ENCODE data around the gene IFNB1.

Gene IFNB1

GRCh38 chr9:21077781-21078180 is at the start of gene IFNB1:
TSS of gene IFNB1 (minus strand) at chr9:21077942. CDS start at chr9:21077869, 73 bp downstream.
- Histone ChIP-seq H3K9me3 (peaks cover 4% of the 10 kb centered on the region; the same call in 1 of the 2 replicates), H3K4me2 (no peak within 1 kb of the TSS), H3K4me3 (no peak within 1 kb of the TSS), H3K9ac (no peak within 1 kb of the TSS), H4K20me1 (no peaks in the 10 kb centered on the region), H3K27me3 (no peaks in the 10 kb centered on the region), H3K4me1 (peaks cover 29% of the 10 kb centered on the region), H3K27ac (no peak within 1 kb of the TSS), H3K36me3 (no peaks in the 10 kb centered on the region)
- TF ChIP-seq Cebpa-rat (IDR thresholded peaks at IDR 0.05): no peak

GRCh38 chr9:21121595-21122251 is 44.0 kb upstream of the IFNB1 start:
- H4K20me1 ChIP-seq: no peaks in the 10 kb centered on the region
- no peak overlapping the region for H3K9ac ChIP-seq
- no peaks in the 10 kb centered on the region for H3K27me3 ChIP-seq
- peaks cover 8% of the 10 kb centered on the region; the same call in 1 of the 2 replicates for H3K4me1 ChIP-seq
- H3K36me3 ChIP-seq: no peaks in the 10 kb centered on the region
- no peak for TF ChIP-seq Cebpa-rat (IDR thresholded peaks at IDR 0.05)
- H3K4me2 ChIP-seq: no peak overlapping the region
- no peak overlapping the region for H3K4me3 ChIP-seq
- H3K27ac ChIP-seq: no peak overlapping the region
- H3K9me3 ChIP-seq: no peaks in the 10 kb centered on the region

GRCh38 chr9:21121079-21121478 is 43.3 kb upstream of the IFNB1 start:
- Histone ChIP-seq H3K4me2 (no peak overlapping the region), H3K36me3 (no peaks in the 10 kb centered on the region), H3K4me1 (peaks cover 8% of the 10 kb centered on the region; the same call in 1 of the 2 replicates), H3K9me3 (no peaks in the 10 kb centered on the region), H3K9ac (no peak overlapping the region), H3K27me3 (no peaks in the 10 kb centered on the region), H4K20me1 (no peaks in the 10 kb centered on the region), H3K4me3 (no peak overlapping the region), H3K27ac (no peak overlapping the region)
- no peak for TF ChIP-seq Cebpa-rat (IDR thresholded peaks at IDR 0.05)

GRCh38 chr9:21119093-21119770 is 41.5 kb upstream of the IFNB1 start:
- Histone ChIP-seq H3K4me2 (no peak overlapping the region; the same call in 1 of the 2 replicates), H3K9me3 (no peaks in the 10 kb centered on the region), H3K9ac (no peak overlapping the region), H4K20me1 (no peaks in the 10 kb centered on the region), H3K4me1 (peaks cover 8% of the 10 kb centered on the region; the same call in 1 of the 2 replicates), H3K4me3 (no peak overlapping the region), H3K27me3 (no peaks in the 10 kb centered on the region), H3K36me3 (no peaks in the 10 kb centered on the region), H3K27ac (no peak overlapping the region)
- TF ChIP-seq Cebpa-rat (IDR thresholded peaks at IDR 0.05): no peak

GRCh38 chr9:21114311-21114710 is 36.6 kb upstream of the IFNB1 start:
- peaks cover 5% of the 10 kb centered on the region; the same call in 1 of the 2 replicates for H3K4me1 ChIP-seq
- H3K36me3 ChIP-seq: no peaks in the 10 kb centered on the region
- no peak overlapping the region for H3K4me2 ChIP-seq
- TF ChIP-seq Cebpa-rat (IDR thresholded peaks at IDR 0.05): no peak
- no peak overlapping the region for H3K9ac ChIP-seq
- H4K20me1 ChIP-seq: no peaks in the 10 kb centered on the region
- no peaks in the 10 kb centered on the region for H3K27me3 ChIP-seq
- H3K9me3 ChIP-seq: no peaks in the 10 kb centered on the region
- H3K4me3 ChIP-seq: no peak overlapping the region
- H3K27ac ChIP-seq: no peak overlapping the region

- Histone ChIP-seq H3K4me1 (no peaks in the 10 kb centered on the region), H3K36me3 (no peaks in the 10 kb centered on the region), H3K9me3 (no peaks in the 10 kb centered on the region), H3K27ac (no peak overlapping the region), H4K20me1 (no peaks in the 10 kb centered on the region), H3K4me3 (no peak overlapping the region), H3K4me2 (no peak overlapping the region), H3K27me3 (no peaks in the 10 kb centered on the region), H3K9ac (no peak overlapping the region)
- TF ChIP-seq Cebpa-rat (IDR thresholded peaks at IDR 0.05): no peak
Measured at GRCh38 chr9:21110708-21111576, 33.2 kb upstream of the IFNB1 start.

- TF ChIP-seq Cebpa-rat (IDR thresholded peaks at IDR 0.05): no peak
- no peaks in the 10 kb centered on the region for H4K20me1 ChIP-seq
- no peak overlapping the region for H3K9ac ChIP-seq
- H3K27ac ChIP-seq: no peak overlapping the region
- H3K4me2 ChIP-seq: no peak overlapping the region
- H3K27me3 ChIP-seq: no peaks in the 10 kb centered on the region
- H3K4me1 ChIP-seq: peaks cover 4% of the 10 kb centered on the region; the same call in 1 of the 2 replicates
- H3K9me3 ChIP-seq: no peaks in the 10 kb centered on the region
- H3K36me3 ChIP-seq: no peaks in the 10 kb centered on the region
- H3K4me3 ChIP-seq: no peak overlapping the region
Measured at GRCh38 chr9:21104787-21105186, 27.0 kb upstream of the IFNB1 start.

- Histone ChIP-seq H3K27me3 (no peaks in the 10 kb centered on the region), H4K20me1 (no peaks in the 10 kb centered on the region), H3K27ac (no peak overlapping the region), H3K9ac (no peak overlapping the region), H3K4me1 (peaks cover 12% of the 10 kb centered on the region), H3K36me3 (no peaks in the 10 kb centered on the region), H3K4me3 (no peak overlapping the region), H3K9me3 (peaks cover 6% of the 10 kb centered on the region; the same call in 1 of the 2 replicates), H3K4me2 (no peak overlapping the region)
- no peak for TF ChIP-seq Cebpa-rat (IDR thresholded peaks at IDR 0.05)
Measured at GRCh38 chr9:21102305-21102704, 24.6 kb upstream of the IFNB1 start.

- Histone ChIP-seq H3K9ac (no peak overlapping the region), H3K27ac (no peak overlapping the region), H3K4me1 (peaks cover 32% of the 10 kb centered on the region), H3K4me2 (no peak overlapping the region), H3K9me3 (peaks cover 10% of the 10 kb centered on the region; the same call in 1 of the 2 replicates), H3K36me3 (no peaks in the 10 kb centered on the region), H3K27me3 (no peaks in the 10 kb centered on the region), H3K4me3 (no peak overlapping the region), H4K20me1 (no peaks in the 10 kb centered on the region)
- TF ChIP-seq Cebpa-rat (IDR thresholded peaks at IDR 0.05): no peak
Measured at GRCh38 chr9:21097817-21098216, 20.1 kb upstream of the IFNB1 start.
